Measurements from ENCODE around the gene PPP3CB. TPM values are rescaled to one million over a fixed set of nuclear protein-coding genes. Genes with fewer than 3 reads are reported as not detected.
A peak's percentile ranks its signal among the peaks of the same experiment; 100 is the strongest.

PPP3CB gene
- total RNA-seq, 1 donor from 2014 or later = 64.5 TPM

DNA sequence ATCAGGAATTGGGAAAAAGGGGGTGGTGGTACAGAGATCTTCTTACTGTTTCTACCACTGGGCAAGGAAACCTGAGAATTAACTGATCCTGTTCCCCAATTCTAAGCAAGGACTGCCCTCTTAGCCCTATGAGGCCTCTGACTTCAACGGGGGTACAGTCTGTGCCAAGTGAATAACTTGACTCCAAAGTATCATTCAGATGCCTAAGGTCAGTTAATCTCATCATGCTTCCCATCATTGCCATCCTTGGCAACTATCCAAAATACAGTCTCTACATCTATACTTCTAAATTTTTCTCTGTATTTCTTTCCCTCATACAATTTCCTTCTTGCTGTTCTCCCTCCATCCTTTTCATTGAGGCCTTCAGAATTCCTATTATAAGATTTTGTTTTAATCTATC, 10.5 kb downstream of the PPP3CB start:
- intact Hi-C loops (cut with micrococcal nuclease) = no loop called here
- Histone ChIP-seq H3K36me3 (peaks cover 10% of the 10 kb centered on the region), H3K4me3 (no peak overlapping the region), H3K27ac (replicated peaks) (no peak overlapping the region), H3K27me3 (ENCODE audit: low read depth) (no peaks in the 10 kb centered on the region), H3K9me3 (replicated peaks) (no peaks in the 10 kb centered on the region), H3K4me1 (peaks cover 21% of the 10 kb centered on the region)
- TF ChIP-seq, protein P1, sequence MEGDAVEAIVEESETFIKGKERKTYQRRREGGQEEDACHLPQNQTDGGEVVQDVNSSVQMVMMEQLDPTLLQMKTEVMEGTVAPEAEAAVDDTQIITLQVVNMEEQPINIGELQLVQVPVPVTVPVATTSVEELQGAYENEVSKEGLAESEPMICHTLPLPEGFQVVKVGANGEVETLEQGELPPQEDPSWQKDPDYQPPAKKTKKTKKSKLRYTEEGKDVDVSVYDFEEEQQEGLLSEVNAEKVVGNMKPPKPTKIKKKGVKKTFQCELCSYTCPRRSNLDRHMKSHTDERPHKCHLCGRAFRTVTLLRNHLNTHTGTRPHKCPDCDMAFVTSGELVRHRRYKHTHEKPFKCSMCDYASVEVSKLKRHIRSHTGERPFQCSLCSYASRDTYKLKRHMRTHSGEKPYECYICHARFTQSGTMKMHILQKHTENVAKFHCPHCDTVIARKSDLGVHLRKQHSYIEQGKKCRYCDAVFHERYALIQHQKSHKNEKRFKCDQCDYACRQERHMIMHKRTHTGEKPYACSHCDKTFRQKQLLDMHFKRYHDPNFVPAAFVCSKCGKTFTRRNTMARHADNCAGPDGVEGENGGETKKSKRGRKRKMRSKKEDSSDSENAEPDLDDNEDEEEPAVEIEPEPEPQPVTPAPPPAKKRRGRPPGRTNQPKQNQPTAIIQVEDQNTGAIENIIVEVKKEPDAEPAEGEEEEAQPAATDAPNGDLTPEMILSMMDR (IDR thresholded peaks at IDR 0.05; ENCODE audit: borderline replicate concordance) = no peak
- no peak for DNase-seq

DNA sequence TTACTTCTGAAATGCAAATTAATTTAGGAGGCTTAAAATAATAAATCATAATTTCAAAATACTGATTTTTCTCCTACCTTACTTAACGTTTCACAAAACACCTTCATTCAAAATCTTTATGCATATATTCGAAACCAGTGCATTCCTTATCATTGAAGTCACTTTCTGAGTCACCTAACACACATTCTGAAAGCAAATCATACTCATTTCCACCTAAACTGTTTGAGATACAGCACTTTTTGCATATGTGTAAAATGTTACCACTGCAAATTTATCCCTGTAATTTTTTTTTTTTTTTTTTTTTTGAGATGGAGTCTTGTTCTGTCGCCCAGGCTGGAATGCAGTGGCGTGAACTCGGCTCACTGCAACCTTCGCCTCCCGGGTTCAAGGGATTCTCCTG, 15.7 kb downstream of the PPP3CB start:
- intact Hi-C loops (cut with micrococcal nuclease) = no loop called here
- no peak for DNase-seq
- Histone ChIP-seq H3K36me3 (peaks cover 51% of the 10 kb centered on the region), H3K9me3 (replicated peaks) (no peaks in the 10 kb centered on the region), H3K4me1 (peaks cover 4% of the 10 kb centered on the region), H3K4me3 (no peak overlapping the region), H3K27me3 (ENCODE audit: low read depth) (no peaks in the 10 kb centered on the region), H3K27ac (replicated peaks) (no peak overlapping the region)
- TF ChIP-seq, protein P1 (IDR thresholded peaks at IDR 0.05; ENCODE audit: borderline replicate concordance) = no peak

DNA sequence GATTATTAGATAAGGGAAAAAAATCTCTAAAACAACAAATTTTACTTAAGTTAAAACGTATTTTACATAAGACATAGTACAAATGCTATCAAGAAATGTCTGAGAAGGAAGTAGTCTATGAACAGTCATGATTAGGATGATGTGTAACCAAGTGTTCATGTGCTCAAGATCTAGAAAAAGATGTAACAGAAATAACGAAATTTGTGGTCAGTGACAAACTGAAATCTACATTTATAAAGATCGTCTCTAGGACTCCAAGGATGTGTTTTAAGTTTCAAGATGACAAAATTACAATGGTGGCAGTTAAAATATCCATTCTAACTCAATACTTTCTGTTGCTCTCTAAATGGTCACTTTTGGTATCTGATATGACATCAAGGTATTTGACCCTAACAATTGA, 17.2 kb downstream of the PPP3CB start:
- H3K9me3 ChIP-seq (replicated peaks) = no peaks in the 10 kb centered on the region
- intact Hi-C loops (cut with micrococcal nuclease) = no loop called here
- no peaks in the 10 kb centered on the region for H3K27me3 ChIP-seq (ENCODE audit: low read depth)
- H3K4me3 ChIP-seq = no peak overlapping the region
- TF ChIP-seq, protein P1 (IDR thresholded peaks at IDR 0.05; ENCODE audit: borderline replicate concordance) = no peak
- peaks cover 66% of the 10 kb centered on the region for H3K36me3 ChIP-seq
- H3K4me1 ChIP-seq = no peaks in the 10 kb centered on the region
- no peak for DNase-seq
- H3K27ac ChIP-seq (replicated peaks) = no peak overlapping the region

DNA sequence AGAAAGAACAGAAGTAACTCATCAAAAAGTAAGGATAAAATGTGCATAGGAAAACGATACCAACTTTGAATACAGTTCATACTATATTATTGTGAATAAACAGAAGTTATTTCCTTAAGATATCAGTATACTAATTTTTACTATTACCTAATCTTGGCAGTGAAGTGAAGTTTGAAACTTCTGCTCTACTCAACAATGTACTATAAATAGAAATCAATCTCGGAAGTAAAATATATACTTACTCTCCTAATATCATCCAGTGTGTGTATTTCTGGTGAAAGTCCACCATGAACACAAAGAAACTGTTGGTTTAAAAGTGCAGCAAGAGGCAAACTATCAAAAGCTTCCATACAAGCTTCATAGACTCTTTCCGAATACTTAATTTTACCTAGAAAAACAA, 24.6 kb downstream of the PPP3CB start:
- Histone ChIP-seq H3K4me3 (no peak overlapping the region), H3K27ac (replicated peaks) (peak overlapping the region; percentile 56), H3K27me3 (ENCODE audit: low read depth) (no peaks in the 10 kb centered on the region), H3K36me3 (peaks cover 82% of the 10 kb centered on the region), H3K4me1 (peaks cover 27% of the 10 kb centered on the region), H3K9me3 (replicated peaks) (no peaks in the 10 kb centered on the region)
- TF ChIP-seq, protein P1 (IDR thresholded peaks at IDR 0.05; ENCODE audit: borderline replicate concordance) = no peak
- intact Hi-C loops (cut with micrococcal nuclease) = no loop called here
- DNase-seq = no peak

DNA sequence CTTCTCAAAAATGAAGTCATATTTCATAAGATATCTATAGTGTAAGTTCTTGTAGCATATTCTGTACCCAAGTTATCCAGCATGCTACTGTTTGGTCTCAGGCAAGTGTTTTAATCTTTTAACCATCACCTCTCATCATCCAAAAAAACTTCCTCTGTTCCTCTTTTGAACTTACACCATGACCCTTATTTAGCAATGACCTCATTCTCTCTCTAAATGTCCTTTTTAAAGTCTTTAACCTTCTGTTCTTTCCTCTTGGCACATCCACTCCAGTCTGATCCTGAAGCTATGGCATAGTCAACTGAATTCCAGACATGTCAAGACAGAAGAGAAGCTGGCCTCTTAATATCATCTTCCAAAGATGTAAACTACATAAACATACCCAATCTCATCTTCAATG, 26.2 kb downstream of the PPP3CB start:
- DNase-seq = no peak
- Histone ChIP-seq H3K9me3 (replicated peaks) (no peaks in the 10 kb centered on the region), H3K36me3 (peaks cover 82% of the 10 kb centered on the region), H3K4me3 (no peak overlapping the region), H3K27ac (replicated peaks) (peak overlapping the region; percentile 56), H3K27me3 (ENCODE audit: low read depth) (no peaks in the 10 kb centered on the region), H3K4me1 (peaks cover 27% of the 10 kb centered on the region)
- TF ChIP-seq, protein P1 (IDR thresholded peaks at IDR 0.05; ENCODE audit: borderline replicate concordance) = no peak
- intact Hi-C loops (cut with micrococcal nuclease) = no loop called here

DNA sequence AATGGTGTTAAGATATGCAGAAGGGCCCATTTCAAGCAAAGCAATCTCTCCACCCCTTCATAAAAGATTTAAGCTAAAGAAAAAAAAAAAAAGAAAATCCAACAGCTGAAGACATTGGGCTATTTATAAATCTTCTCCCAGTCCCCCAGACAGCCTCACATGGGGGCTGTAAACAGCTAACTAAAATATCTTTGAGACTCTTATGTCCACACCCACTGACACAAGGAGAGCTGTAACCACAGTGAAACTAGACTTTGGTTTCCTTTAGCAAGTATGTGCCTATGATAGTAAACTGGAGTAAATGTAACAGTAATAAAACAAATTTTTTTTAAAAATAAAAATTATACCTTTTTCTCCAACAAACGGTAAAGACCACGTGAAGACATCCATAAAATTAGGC, 28.6 kb downstream of the PPP3CB start:
- Histone ChIP-seq H3K27me3 (ENCODE audit: low read depth) (no peaks in the 10 kb centered on the region), H3K4me3 (no peak overlapping the region), H3K9me3 (replicated peaks) (no peaks in the 10 kb centered on the region), H3K36me3 (peaks cover 74% of the 10 kb centered on the region), H3K4me1 (peaks cover 27% of the 10 kb centered on the region), H3K27ac (replicated peaks) (no peak overlapping the region)
- intact Hi-C loops (cut with micrococcal nuclease) = no loop called here
- TF ChIP-seq, protein P1 (IDR thresholded peaks at IDR 0.05; ENCODE audit: borderline replicate concordance) = no peak
- DNase-seq = no peak

All from left ventricle myocardium inferior (tissue), 1 donor.